IgD-negative memory B cell (primary cell): ENCODE data around the gene PRR23C. TPM values are rescaled to one million over a fixed set of nuclear protein-coding genes. Genes with fewer than 3 reads are reported as not detected.
"Not testable (repeated sequence)": the region's sequence is repeated elsewhere in the genome, so short reads cannot be mapped to it uniquely, and the experiment has no call there.

ENCODE experiments used
- H3K27ac Mint-ChIP-seq, 3 donors: one replicate each; pipeline ENCODE4 v1.8.0; 2020 to 2022; ENCODE audit warnings: mild to moderate bottlenecking in 3 of 3, mixed read lengths in 3 of 3, moderate library complexity in 1 of 3
- H3K27me3 Mint-ChIP-seq: one replicate; pipeline ENCODE4 v1.8.0; 2021; ENCODE audit warnings: mixed read lengths
- H3K36me3 Mint-ChIP-seq: one replicate; pipeline ENCODE4 v1.8.0; 2020; ENCODE audit warnings: mild to moderate bottlenecking, mixed read lengths
- H3K4me1 Mint-ChIP-seq, 3 donors: one replicate each; pipeline ENCODE4 v1.8.0; 2020 to 2022; ENCODE audit warnings: mixed read lengths in 3 of 3, mild to moderate bottlenecking in 1 of 3
- H3K4me3 Mint-ChIP-seq, 4 donors: one replicate each; pipeline ENCODE4 v1.8.0; 2020 to 2022; ENCODE audit warnings: mild to moderate bottlenecking in 4 of 4, mixed read lengths in 4 of 4, moderate library complexity in 3 of 4
- H3K9me3 Mint-ChIP-seq, 3 donors: one replicate each; pipeline ENCODE4 v1.8.0; 2020 to 2021; ENCODE audit warnings: mixed read lengths in 3 of 3, mild to moderate bottlenecking in 1 of 3
- polyA plus RNA-seq: library from polyadenylated mRNA; unstranded; fragments of 300-500 nt; fragmentation: Illumina TruSeq; gene quantifications from one replicate; pipeline ENCODE4 v1.2.3, GENCODE V29; 2021

The PRR23C gene
- polyA plus RNA-seq: not detected

DNA sequence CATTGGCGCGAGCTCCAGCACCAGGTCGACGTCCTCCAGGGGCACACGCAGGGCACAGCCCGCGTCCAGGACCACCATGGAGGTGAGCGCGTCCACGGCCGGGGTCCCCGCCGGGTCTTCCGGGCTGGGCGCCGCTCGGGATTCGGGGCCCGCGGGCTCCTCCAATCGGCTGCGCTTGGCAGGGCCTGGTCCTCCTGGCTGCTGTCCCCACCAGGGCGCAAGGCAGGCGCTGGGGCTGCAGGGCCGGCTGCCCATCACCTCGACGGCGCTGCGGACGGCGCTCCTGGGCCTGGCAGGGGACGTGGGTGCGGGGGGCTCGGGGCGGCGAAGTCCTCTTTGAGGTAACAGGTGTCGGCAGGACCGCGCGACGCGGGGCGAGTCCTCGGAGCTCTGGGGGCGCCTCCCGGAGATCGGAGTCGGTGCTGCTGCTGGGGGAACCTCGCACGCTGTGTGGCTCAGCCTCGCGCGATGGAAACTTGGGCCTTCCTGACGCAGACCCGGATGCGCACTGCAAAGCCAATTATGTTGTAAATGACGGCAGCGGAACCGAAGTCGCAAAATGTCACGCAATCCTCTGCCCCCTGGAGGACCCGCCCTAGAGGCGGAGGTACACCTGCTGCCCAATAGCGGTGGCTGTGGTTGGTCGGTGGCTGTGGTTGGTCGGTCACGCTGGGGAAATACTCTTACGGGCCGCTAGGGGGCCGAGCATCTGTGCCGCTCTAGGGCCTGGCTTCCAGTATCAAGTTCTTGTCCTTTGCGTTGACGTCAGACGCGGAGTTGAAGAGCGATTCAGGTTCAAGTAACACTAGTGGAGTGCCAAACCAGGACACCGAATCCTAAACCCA is at the start of gene PRR23C:
TSS of gene PRR23C (minus strand) at position 527 of the 845 bp plus-strand sequence. CDS start at position 255, 272 bp downstream.
- Mint-ChIP-seq H3K27ac (no peak within 1 kb of the TSS), H3K36me3 (no peaks in the 10 kb centered on the region), H3K27me3 (no peaks in the 10 kb centered on the region), H3K9me3 (peaks cover 4 to 11% (median 7%) of the 10 kb centered on the region in 3 donors), H3K4me1 (no peaks in the 10 kb centered on the region), H3K4me3 (peak within 1 kb of the TSS in 1 of 4 donors; percentile 37)

DNA sequence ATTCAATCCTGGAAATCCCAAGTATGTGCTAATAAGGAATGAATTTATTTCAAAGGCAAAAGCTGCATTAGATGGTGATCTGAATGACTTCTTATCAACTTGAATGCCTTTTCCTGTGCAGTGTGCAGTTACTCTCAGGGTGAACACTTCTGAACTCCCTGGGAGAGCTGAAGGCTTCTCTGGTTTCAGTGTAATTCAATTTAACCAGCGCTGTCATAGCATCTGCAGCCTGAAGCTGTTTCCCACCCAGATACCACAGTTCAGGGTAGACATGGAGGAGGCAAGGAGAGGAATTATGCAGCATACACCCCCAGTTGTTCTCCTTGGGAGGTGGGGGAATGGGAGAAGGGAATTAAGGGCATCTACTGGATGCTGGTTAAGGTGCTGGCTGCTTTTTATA is 49.1 kb upstream of the PRR23C start:
- H3K27me3 Mint-ChIP-seq: peaks cover 2% of the 10 kb centered on the region
- no peak overlapping the region for H3K27ac Mint-ChIP-seq
- no peak overlapping the region for H3K4me3 Mint-ChIP-seq
- H3K9me3 Mint-ChIP-seq: peaks cover 9 to 10% (median 9%) of the 10 kb centered on the region in 3 donors
- no peaks in the 10 kb centered on the region for H3K4me1 Mint-ChIP-seq
- H3K36me3 Mint-ChIP-seq: no peaks in the 10 kb centered on the region

DNA sequence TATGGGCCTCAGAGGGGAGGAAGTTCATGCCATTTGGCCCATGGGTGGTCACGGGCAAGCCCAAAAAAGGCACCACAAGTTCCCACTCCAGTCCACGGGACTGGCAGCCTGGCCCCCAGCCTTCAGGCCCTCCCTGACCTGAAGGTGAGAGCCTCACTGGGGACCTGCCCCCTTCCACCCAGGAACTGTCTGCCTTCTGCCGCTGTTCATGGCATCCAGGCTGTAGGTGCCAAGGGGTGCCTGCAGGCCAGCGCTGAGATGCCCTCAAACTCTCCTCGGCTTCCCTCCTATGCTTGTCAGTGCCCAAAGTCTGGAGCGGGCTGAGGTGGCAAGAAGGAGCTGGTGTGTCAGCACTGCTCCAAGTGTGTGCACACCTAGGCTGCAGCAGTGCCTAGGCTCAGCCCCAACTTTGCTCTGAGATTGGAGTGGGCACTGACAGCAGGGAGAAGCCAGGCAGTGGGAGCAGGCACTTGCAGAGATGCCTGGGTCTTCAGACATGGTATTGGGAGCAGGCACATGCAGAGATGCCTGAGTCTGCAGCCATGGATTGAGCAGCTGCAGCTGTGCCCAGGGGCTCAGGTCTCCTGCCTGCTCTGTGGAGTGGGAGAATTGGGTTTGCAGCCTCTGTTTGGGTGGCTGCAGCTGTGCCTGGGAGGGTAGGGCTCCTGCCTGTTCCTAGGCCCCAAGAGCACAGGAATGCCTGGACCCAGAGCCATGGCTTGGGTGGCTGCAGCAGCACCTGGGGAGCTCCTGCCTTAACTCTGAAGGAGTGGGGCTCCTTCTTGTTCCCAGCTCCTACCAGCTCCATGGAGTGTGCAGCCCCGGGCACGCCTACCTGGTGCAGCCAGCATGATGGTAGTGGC is 44.0 kb upstream of the PRR23C start:
- no peak overlapping the region for H3K27ac Mint-ChIP-seq
- H3K36me3 Mint-ChIP-seq: no peaks in the 10 kb centered on the region
- H3K4me1 Mint-ChIP-seq: no peaks in the 10 kb centered on the region
- peaks cover 2% of the 10 kb centered on the region for H3K27me3 Mint-ChIP-seq
- no peak overlapping the region for H3K4me3 Mint-ChIP-seq
- peaks cover 3 to 9% (median 7%) of the 10 kb centered on the region in 3 donors for H3K9me3 Mint-ChIP-seq

DNA sequence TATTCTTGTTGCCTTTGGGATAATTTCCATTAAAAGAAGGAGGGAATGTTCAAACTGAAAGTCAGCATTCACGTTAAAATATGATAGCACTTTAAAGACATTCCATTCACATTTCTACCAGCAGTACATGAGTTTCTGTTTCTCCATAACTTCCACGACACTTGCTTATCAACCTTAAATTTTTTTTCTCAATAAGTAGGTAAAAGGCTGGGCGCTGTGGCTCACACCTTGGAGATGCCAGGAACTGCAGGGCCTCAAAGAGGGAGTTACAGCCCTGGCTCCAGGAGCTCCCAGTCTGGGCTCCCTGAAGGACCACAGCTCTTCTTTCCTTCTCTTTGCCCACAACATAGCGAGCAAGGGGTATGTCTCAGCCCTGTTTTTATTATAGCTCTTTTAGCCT is 42.9 kb upstream of the PRR23C start:
- Mint-ChIP-seq H3K36me3 (no peaks in the 10 kb centered on the region), H3K4me1 (no peaks in the 10 kb centered on the region), H3K4me3 (no peak overlapping the region), H3K27me3 (peaks cover 2% of the 10 kb centered on the region), H3K9me3 (peaks cover 6 to 9% (median 7%) of the 10 kb centered on the region in 3 donors), H3K27ac (no peak overlapping the region)

DNA sequence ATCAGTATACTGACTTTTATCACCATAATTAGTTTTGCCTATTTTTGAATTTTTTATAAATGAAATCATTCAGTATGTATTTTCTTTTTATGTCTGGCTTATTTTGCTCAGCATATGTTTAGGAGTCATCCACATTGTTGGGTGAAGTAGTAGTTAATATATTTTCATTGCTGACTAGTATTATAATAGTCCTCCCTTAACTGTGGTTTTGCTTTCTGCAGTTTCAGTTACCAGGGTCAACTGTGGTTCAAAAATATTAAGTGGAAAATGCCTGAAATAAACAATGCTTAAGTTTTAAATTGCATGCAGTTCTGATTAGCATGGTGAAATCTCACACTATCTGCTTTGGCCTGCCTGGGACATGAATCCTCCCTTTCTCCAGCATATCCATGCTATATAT is 39.5 kb upstream of the PRR23C start:
- Mint-ChIP-seq H3K9me3 (peaks cover 0 to 9% (median 3%) of the 10 kb centered on the region in 3 donors), H3K4me3 (no peak overlapping the region), H3K36me3 (no peaks in the 10 kb centered on the region), H3K27ac (no peak overlapping the region), H3K4me1 (no peaks in the 10 kb centered on the region), H3K27me3 (no peaks in the 10 kb centered on the region)

DNA sequence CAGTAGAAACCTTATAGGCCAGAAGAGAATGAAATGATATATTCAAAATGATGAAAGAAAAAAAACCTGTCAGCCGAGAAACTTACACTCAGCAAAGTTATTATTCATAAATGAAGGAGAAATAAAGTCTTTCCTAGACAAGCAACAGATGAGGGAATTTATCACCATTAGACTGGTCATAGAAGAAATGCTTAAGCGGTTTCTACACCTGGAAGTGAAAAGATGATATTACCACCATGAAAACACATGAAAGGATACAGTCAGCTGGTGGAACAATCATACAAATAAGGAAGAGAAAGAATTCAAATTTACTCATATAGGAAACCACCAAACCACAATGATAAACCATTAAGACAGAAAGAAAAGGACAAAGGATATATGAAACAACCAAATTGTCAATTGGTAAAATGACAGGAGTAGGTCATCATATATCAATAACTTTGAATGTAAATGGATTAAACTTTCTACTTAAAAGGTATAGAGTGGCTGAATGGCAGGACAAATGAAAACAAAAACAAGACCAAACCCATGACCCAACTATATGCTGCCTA is 29.9 kb upstream of the PRR23C start:
- no peaks in the 10 kb centered on the region for H3K36me3 Mint-ChIP-seq
- no peak overlapping the region for H3K27ac Mint-ChIP-seq
- peaks cover 4 to 25% (median 16%) of the 10 kb centered on the region in 3 donors for H3K9me3 Mint-ChIP-seq
- no peaks in the 10 kb centered on the region for H3K4me1 Mint-ChIP-seq
- no peak overlapping the region for H3K4me3 Mint-ChIP-seq
- peaks cover 2% of the 10 kb centered on the region for H3K27me3 Mint-ChIP-seq

DNA sequence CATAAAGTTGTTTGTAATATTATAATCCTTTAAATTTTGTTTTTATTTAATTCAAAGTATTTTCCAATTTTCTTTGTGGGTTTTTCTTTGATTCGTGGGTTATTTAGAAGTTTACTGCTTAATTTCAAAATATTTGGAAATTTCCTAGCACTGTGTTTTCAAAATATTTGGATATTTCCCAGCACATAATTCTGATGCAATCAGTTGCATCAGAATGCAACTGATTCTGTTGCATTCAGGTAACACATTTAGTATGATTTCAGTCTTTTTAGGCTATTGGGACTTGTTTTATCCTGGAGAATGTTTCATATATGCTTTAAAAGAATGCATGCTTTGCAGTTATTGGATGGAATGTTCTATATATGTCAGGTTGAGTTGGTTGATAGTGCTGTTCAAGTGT is 18.2 kb upstream of the PRR23C start:
- H3K9me3 Mint-ChIP-seq: peaks cover 0 to 10% (median 1%) of the 10 kb centered on the region in 3 donors
- H3K4me1 Mint-ChIP-seq: no peaks in the 10 kb centered on the region
- H3K36me3 Mint-ChIP-seq: no peaks in the 10 kb centered on the region
- H3K4me3 Mint-ChIP-seq: no peak overlapping the region
- no peaks in the 10 kb centered on the region for H3K27me3 Mint-ChIP-seq
- no peak overlapping the region for H3K27ac Mint-ChIP-seq

DNA sequence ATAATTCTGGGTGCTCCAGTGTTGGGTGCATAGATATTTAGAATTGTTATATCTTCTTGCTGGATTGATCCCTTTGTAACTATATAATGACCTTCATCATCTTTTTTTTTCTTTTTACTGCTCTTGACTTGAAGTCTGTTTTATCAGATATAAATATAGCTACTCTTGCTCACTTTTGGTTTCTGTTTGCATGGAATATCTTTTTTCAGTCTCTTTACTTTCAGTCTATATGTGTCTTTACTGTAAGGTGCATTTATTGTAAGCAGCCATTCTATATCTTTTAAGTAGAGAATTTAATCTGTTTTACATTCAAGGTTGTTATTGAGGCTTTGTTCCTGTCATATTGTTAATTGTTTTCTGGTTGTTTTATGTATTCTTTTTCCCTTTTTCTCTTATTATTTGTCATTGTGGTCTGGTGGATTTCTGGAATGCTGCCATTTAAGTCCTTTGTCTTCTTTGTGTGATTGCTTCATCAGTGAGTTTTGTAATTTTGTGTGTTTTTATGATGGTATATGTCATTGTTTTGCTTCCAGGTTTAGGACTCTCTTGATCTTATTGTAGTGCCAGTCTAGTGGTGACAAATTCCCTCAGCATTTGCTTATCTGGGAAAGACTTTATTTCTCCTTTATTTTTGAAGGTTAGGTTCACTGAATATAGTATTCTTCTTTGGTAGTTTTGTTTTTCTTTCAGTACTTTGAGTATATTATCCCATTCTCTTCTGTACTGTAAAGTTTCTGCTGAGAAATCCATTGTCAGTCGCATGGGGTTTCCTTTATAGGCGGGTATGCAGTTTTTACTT is 8.3 kb upstream of the PRR23C start:
- Mint-ChIP-seq H3K27me3 (no peaks in the 10 kb centered on the region), H3K36me3 (no peaks in the 10 kb centered on the region), H3K27ac (no peak overlapping the region), H3K4me1 (no peaks in the 10 kb centered on the region), H3K4me3 (peak overlapping the region in 1 of 4 donors; percentile 47), H3K9me3 (peaks cover 7 to 25% (median 7%) of the 10 kb centered on the region in 3 donors)

DNA sequence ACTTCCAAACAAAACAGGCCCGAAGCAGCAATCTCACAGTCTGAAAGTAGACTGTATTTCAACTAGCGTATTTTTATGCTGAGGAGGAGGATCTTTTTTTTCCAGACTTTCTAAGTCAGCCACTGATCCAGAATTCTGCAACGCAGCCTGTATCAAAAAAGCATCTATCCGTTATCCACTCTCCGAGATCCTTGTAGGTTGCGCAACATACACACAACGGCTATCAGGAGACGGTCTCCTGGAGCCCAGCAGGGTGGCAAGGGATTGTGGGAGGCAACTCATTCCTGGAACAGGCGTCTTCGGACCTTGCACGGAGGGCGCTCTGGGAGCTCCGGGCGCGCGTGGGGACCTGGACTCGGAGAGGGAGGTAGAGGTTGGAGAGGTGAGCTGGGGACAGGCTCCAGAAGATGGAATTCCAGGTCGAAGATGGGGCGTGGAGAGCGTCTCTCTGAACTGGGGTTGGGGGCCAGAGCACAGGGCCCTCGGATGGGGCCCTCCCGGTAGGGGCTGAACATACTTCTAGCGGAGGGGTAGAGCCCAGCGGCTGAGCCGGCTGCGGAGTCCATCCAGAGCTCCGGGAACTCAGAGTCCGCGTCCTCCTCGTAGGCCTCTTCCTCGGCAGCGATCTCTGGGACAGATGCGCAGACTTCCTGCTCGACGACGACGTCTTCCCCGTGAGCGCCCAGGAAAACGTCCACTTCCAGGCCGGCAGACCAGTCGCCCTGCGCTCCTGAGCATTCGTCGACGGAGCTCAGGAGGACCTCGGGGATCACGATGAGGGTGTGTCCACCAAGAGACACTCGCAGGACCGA is 932 bp downstream of the PRR23C start:
- no peaks in the 10 kb centered on the region for H3K36me3 Mint-ChIP-seq
- H3K9me3 Mint-ChIP-seq: peaks cover 4 to 11% (median 7%) of the 10 kb centered on the region in 3 donors
- H3K27ac Mint-ChIP-seq: no peak overlapping the region
- H3K4me3 Mint-ChIP-seq: peak overlapping the region in 1 of 4 donors; percentile 37
- H3K4me1 Mint-ChIP-seq: no peaks in the 10 kb centered on the region
- H3K27me3 Mint-ChIP-seq: no peaks in the 10 kb centered on the region

DNA sequence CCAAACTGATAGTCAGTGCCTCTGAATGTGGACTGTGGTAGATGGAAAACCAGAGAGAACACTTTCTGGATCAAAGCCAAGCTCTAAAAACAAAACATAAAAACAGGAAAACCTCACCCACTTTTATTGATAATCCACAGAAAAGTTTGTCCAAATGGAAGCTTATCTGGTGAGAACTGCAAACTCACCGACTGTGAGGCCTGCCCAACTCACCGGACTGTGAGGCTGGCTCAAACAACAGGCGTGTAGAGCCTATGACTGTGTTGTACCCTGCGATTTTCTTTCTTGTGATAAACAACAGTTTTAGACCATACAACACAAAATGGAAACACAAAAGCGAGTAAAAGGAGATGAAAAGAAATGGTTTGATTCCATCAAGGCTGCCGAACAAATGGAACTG is 7.2 kb downstream of the PRR23C start:
- Mint-ChIP-seq H3K9me3 (peaks cover 0 to 3% (median 0%) of the 10 kb centered on the region in 3 donors), H3K27ac (no peak overlapping the region), H3K36me3 (no peaks in the 10 kb centered on the region), H3K4me1 (no peaks in the 10 kb centered on the region), H3K4me3 (no peak overlapping the region), H3K27me3 (no peaks in the 10 kb centered on the region)

DNA sequence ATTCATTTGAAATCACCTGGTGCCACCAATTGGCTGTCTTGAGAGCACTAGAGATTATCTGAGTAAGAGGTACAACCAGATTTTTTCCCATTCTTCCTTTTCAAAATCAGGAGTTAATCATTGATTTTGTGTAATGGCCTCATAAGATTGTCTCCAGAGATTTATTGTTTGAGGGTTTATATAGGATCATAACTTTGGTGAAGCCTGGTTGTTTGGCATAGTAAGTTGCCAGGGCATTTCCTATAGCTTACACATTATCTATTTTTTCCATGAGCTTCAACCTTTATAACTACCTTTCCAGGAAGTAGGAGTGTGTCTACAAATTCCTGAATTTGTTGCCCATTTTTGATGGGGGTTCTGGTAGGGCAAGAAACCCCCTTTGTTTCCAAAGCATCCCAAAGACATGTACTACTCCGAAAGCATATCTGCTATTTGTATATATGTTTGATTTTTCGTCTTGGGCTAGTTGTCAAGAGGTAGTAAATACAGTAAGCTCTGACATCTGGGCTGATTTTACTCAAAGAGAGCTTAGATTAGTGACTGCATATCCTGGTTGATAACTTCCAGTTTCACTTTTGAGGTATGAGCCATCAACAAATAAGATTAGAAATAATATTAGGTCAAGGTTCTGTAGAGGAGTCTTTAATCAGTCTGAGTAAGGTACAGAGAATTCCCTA is 12.2 kb downstream of the PRR23C start:
- Mint-ChIP-seq H3K9me3 (peaks cover 0 to 6% (median 3%) of the 10 kb centered on the region in 3 donors), H3K27ac (no peak overlapping the region), H3K27me3 (no peaks in the 10 kb centered on the region), H3K4me1 (no peaks in the 10 kb centered on the region), H3K4me3 (no peak overlapping the region), H3K36me3 (no peaks in the 10 kb centered on the region)

DNA sequence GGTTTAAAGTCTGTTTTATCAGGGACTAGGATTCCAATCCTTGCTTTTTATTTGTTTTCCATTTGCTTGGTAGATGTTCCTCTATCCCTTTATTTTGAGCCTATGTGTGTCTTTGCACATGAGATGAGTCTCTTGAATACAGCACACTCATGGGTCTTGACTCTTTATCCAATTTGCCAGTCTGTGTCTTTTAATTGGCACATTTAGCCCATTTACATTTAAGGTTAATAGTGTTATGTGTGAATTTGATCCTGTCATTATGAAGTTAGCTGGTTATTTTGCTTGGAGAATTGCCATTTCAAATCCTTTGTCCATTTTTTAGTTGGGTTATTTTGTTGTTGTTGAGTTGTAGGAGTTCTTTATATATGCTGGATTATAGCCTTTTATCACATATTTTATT is 14.1 kb downstream of the PRR23C start:
- not testable (repeated sequence) for H3K27me3 Mint-ChIP-seq, H3K4me3 Mint-ChIP-seq, H3K9me3 Mint-ChIP-seq, H3K36me3 Mint-ChIP-seq, H3K27ac Mint-ChIP-seq, H3K4me1 Mint-ChIP-seq

DNA sequence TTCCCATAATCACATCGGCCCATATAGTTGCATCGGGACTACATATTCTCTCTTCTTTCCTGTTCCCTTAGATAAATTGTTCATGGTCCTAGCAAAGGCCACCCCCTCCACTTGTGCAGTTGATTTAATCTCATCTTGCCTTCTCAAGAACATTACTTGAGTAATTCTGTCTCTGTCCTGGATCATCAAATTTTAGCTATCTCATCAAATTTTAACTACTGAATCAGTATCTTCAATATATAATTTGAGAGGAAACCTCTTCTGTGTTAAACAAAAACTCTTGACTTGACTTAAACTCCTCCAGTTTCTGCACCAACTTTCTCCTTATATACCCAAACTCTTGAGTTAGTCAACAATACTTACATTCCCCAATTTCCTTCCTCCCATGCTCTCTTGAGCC is 19.7 kb downstream of the PRR23C start:
- H3K27me3 Mint-ChIP-seq: no peaks in the 10 kb centered on the region
- no peak overlapping the region for H3K27ac Mint-ChIP-seq

More for the DNA sequence above, 19.7 kb downstream of the PRR23C start:
- H3K36me3 Mint-ChIP-seq: no peaks in the 10 kb centered on the region
- H3K4me1 Mint-ChIP-seq: no peaks in the 10 kb centered on the region
- peaks cover 0 to 5% (median 0%) of the 10 kb centered on the region in 3 donors for H3K9me3 Mint-ChIP-seq
- no peak overlapping the region for H3K4me3 Mint-ChIP-seq
